DLD1 (cell line): ENCODE data around the gene LY6G5B.
"Not testable (repeated sequence)": the region's sequence is repeated elsewhere in the genome, so short reads cannot be mapped to it uniquely, and the experiment has no call there.

ENCODE experiments used
- in situ Hi-C: cut with HindIII; loops from 2 replicates; pipeline ENCODE4 v1.10.0; 2017; ENCODE audit warnings: low sequenced_read_pairs

The LY6G5B gene

DNA sequence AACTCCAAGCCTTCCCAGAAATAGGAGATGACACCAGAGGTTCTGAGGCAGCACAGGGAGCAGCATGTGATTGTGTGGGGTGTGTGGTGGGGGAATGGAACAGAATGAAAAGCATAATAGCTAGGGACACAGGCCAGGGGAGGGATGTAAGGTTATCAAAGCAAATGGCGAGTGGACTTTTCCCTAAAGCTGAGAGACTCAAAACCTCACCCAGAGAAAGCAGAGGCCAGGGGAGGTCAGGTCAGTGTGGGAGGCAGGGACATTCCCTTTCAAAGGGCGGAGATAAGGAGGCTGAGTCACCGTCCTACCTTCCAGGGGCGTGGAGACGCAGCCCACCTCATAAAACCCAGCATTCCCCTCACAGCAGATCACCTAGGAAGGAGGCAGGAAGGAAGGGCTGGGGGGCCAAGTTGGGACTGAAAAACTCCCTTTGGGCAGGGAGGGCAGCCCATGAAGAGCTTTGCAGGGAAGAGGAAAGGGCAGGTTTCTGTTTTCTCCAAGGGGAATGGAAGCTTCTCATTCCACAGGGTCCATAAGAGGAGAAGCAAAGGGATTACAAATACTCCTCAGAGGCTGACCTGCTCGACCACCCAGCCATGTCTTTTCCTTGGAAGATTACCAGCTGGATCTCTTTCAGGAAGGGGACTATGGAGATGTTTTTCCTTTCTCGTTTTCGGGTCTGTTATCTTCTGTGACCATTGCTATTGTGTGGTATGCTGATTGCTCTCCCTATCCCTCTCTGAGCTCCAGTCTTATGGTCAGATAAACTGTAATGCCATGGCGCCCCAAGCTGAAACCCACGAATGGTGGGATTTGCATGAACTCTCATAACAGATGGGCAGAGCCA, 20.7 kb downstream of the LY6G5B start:
- in situ Hi-C loops = loop anchor here (5.0 kb wide), 1 partner anchor 42 kb away; no protein-coding TSS in a partner anchor

DNA sequence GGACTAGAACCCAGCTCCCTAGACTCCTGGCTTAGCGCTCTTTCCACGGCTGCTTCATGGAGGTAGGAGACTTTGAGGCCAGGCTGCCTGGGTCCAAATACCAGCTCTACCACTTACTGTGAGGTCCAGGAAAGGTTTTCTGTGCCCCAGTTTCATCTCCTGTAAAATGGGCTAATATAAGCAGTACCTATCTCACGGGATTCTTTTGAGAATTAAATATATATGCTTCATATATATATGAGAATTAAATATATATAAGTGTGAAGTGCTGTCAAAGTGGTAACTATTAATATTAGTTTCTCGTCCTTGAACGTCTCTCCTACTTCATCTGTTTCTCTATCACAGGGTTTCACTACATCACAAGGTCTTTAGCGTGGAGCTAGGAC, 21.3 kb downstream of the LY6G5B start:
- in situ Hi-C loops = loop anchor here (5.0 kb wide), 1 partner anchor 41 kb away; no protein-coding TSS in a partner anchor

DNA sequence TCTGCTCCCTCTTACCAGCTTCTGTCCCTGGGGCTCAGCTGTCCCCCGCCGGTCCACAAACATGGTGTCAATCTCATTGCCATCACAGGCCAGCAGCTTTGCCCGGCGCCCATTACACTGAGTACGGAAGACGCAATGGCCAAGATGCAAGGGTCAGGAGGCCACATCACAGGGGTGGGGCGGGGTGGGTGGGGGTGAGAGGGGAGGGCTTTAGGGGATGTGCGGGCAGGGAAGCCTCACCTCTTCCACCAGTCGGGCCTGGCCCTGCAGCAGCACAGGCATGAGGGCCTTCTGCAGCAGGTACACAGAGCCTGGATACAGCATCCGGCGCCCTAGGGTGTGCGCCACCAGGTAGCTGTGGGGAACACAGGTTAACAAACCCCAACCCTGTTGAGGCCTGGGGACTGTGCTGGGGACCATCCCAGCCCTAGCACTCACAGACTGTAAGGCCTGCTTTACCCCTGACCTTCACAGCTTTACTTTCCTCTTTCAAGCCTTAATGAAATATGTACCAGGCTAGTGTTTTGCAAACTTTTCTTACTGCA, 21.9 kb downstream of the LY6G5B start:
- in situ Hi-C loops = loop anchor here (5.0 kb wide), 1 partner anchor 41 kb away; no protein-coding TSS in a partner anchor

DNA sequence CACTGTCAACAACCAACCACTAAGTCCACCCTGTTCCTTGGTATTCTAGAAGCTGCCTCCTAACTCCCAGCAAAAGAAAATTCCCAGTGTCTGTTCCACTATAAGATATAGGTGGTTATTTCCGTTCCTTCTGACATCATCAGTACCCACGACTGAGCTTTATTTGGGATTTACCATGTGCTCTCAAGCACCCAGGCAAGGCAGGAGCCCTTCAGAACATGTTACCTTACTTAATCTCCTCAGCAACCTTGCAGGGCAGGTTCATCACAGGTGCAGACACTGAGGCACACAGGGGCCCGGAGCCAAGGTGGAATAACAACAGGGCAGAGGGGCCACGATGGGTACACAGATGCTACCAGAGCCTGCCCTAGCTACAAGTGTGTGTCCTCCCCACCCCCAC, 22.6 kb downstream of the LY6G5B start:
- in situ Hi-C loops = loop anchor here (5.0 kb wide), 1 partner anchor 40 kb away; no protein-coding TSS in a partner anchor

DNA sequence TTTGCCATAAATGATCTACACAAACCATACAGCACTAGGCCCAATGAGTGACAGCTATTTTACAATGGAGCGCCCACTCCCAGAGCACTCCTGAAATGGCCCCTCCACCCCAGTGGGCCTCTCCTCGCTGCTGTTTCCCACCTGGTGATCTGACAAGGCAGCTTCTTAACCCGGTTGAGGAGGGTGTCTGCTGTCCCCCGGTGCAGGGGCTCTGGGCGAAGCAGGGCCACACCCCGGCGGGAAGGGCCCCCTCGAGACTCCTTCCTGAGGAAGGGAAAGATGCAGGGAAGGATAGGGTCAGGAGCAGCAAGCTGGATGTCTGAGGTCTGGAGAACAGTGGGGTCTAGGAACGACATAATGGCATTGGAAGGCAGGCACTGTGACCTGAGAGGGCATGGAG, 23.1 kb downstream of the LY6G5B start:
- in situ Hi-C loops = loop anchor here (5.0 kb wide), 1 partner anchor 39 kb away; no protein-coding TSS in a partner anchor

DNA sequence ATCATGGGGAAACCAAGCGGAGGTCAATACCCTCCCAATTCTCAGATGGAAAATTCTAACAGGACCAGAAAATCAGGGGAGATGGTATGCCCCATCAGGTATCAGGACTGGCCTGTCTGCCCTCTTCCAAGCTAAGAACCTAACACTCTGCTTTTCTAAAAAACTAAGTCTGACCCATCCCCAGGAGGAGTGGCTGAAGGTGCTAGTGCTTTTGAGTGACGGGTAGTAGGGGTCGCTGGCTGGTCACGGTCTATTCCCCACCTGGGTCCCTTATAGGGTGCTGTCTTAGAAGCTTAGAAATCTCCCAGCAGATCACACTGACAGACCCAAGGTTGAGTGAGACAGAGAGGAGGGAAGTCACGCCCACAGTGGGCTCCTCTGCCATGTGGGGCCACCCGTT, 23.8 kb downstream of the LY6G5B start:
- in situ Hi-C loops = loop anchor here (5.0 kb wide), 1 partner anchor 39 kb away; no protein-coding TSS in a partner anchor

DNA sequence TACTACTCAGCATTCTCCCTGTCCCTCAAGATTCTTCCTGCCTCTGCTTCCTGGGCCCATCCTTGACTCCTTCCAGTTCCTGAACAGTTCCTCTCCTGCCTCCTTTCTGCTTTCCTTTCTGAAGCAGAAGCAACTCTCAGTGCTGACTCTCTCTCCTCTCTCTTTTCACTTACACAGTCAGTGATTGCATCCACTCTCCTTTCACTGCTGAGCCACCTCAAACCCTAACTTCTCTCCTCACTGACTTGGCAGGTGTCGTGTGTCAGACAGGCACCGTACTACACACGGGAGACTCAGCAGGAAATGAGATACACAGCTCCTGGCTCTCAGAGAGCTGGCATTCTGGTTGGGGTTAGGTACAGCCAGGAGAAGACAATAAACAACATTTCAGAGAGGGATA, 27.8 kb downstream of the LY6G5B start:
- in situ Hi-C loops = no loop called here

GRCh38 chr6:31700740-31701401, 31.1 kb downstream of the LY6G5B start:
- in situ Hi-C loops = no loop called here

- in situ Hi-C loops = no loop called here
These were observed 32.1 kb downstream of the LY6G5B start for GRCh38 chr6:31701666-31702404.

DNA sequence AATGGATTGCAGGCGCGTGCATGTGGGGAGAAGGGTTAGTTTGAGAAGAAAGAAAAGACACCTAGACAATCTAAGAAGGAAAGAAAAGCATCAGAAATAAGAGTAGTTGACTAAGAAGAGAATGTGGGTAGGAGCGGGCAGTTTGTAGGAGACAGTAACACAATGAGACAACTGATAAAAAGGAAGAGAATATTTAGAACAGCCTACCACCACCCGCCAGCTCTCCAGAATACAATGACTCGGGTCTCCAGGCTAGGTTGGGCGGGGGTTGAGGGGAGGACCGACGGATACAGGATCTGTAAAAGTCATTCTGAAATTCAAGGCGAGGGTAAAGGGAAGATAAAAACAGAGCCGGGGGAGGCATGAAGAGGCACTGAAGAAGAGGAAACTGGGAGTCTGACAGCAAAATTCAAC, 32.6 kb downstream of the LY6G5B start:
- in situ Hi-C loops = no loop called here

GRCh38 chr6:31702819-31703716, 33.3 kb downstream of the LY6G5B start, which contains the start of gene ABHD16A:
Gene ABHD16A (minus strand): TSS chr6:31703324. CDS start chr6:31703281, 43 bp downstream.
- in situ Hi-C loops = no loop called here

- in situ Hi-C loops = no loop called here
These were observed 36.2 kb downstream of the LY6G5B start for GRCh38 chr6:31705931-31706330.

- in situ Hi-C loops = no loop called here
These were observed 36.8 kb downstream of the LY6G5B start, which contains the start of gene LY6G6F for GRCh38 chr6:31706599-31706998. Gene LY6G6F (plus strand): TSS chr6:31706866. CDS start chr6:31706907, 41 bp downstream.

DNA sequence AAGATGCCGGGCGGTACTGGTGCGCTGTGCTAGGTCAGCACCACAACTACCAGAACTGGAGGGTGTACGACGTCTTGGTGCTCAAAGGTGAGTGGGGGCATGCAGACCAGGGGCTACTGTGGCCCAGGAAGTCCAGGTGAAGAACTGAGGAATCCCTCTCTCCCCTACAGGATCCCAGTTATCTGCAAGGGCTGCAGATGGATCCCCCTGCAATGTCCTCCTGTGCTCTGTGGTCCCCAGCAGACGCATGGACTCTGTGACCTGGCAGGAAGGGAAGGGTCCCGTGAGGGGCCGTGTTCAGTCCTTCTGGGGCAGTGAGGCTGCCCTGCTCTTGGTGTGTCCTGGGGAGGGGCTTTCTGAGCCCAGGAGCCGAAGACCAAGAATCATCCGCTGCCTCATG, 37.9 kb downstream of the LY6G5B start:
- in situ Hi-C loops = no loop called here

DNA sequence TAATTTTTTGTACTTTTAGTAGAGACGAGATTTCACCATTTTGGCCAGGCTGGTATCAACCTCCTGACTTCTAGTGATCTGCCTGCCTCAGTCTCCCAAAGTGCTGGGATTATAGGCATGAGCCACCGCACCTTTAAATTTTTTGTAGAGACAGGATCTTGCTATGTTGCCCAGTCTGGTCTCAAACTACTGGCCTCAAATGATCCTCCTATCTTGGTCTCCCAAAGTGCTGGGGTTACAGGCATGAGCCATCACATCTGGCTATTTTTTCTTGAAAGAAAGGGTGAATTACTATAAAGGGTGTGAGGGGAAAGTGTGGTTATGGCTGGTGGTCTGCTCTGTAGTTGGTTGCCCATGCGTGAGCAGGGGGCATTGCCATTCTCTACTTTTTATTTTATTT, 38.4 kb downstream of the LY6G5B start:
- in situ Hi-C loops = no loop called here

GRCh38 chr6:31709157-31709556, 39.4 kb downstream of the LY6G5B start:
- in situ Hi-C loops = not testable (repeated sequence)

DNA sequence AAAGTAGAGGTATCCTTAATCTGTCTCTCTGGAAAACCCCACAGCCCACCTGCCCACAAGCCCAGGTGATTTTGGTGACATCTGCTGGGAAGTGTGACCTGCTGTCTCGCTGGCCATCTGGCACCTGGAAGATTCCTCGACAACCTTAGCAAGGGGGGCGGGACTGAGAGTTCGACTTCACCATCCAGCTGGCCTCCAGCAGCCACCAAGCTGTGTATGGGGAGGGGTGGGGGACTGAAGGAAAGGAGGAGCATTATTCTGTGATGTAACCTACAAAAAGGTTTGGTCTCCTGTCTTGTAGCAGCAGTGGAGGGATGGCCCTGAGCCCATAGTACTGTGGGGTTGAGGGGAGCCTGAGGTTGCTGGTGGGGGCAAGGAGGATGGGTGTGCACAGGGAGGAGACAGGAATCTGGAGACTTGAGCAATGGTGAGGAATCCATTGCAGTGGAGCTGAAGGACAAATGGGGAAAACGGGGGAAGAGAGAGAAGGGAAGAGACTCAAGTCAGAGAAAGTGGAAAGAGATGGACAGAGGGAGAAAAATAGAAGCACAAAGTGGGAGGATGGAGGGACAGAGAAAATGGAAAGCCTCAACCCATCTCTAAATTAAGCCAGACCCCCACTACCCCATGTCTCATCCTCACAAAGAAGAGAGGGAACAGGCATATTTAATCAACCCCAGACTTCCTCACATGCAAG, 40.9 kb downstream of the LY6G5B start:
- in situ Hi-C loops = no loop called here

GRCh38 chr6:31711233-31711632, 41.5 kb downstream of the LY6G5B start:
- in situ Hi-C loops = no loop called here

DNA sequence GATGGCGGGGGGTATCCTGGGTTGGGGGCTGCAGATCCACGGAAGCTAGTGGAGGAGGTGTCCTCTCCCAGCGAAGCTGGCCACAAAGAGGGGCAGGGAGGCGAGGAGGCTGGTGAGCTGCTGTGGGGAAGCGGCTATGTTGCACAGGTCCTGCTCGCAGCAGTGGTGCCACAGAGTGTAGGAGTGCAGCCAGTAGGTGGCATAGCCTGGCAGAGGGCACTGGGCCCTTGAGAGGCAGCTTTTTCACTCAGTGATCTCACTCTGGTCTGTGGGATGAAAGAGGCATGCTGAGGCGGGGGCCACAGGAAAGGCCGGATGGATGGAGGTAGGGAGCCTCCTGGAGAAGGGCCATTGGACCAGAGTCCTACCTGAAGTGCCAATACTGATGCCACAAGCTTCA, 42.5 kb downstream of the LY6G5B start:
- in situ Hi-C loops = no loop called here
